NCI-H82 treated with DMSO at 0.1 percent for 48 hours (cell line): ENCODE results near the gene PRRG1.
"Not testable (repeated sequence)": the region's sequence is repeated elsewhere in the genome, so short reads cannot be mapped to it uniquely, and the experiment has no call there.

Source experiments
- DNase-seq: peaks from one replicate; lab custom pipeline; 2025; ENCODE audit not compliant: unreplicated experiment; lab: John Stamatoyannopoulos, UW

The PRRG1 gene

GRCh38 chrX:37378404-37378803 is 29.2 kb downstream of the PRRG1 start:
- no peak for DNase-seq

GRCh38 chrX:37378830-37379229 is 29.7 kb downstream of the PRRG1 start:
- no peak for DNase-seq

GRCh38 chrX:37380256-37380655 is 31.1 kb downstream of the PRRG1 start:
- no peak for DNase-seq

- DNase-seq: no peak
These were observed 31.8 kb downstream of the PRRG1 start for GRCh38 chrX:37380924-37381323.

- DNase-seq: no peak
These were observed 34.1 kb downstream of the PRRG1 start for GRCh38 chrX:37383313-37383712.

- DNase-seq: no peak
These were observed 39.2 kb downstream of the PRRG1 start for GRCh38 chrX:37388413-37388812.

GRCh38 chrX:37405956-37406355 is 56.8 kb downstream of the PRRG1 start:
- DNase-seq: no peak

- DNase-seq: no peak
These were observed 58.6 kb downstream of the PRRG1 start for GRCh38 chrX:37407736-37408135.

GRCh38 chrX:37409278-37409677 is 60.1 kb downstream of the PRRG1 start:
- no peak for DNase-seq

- DNase-seq: no peak
These were observed 71.0 kb downstream of the PRRG1 start for GRCh38 chrX:37420185-37420584.

GRCh38 chrX:37420756-37421155 is 71.6 kb downstream of the PRRG1 start:
- DNase-seq: no peak

GRCh38 chrX:37424000-37424429 is 74.9 kb downstream of the PRRG1 start:
- DNase-seq: no peak

GRCh38 chrX:37425370-37425769 is 76.2 kb downstream of the PRRG1 start:
- no peak for DNase-seq

GRCh38 chrX:37428962-37429361 is 79.8 kb downstream of the PRRG1 start:
- DNase-seq: not testable (repeated sequence)

- DNase-seq: no peak
These were observed 85.2 kb downstream of the PRRG1 start for GRCh38 chrX:37434362-37434761.

- DNase-seq: no peak
These were observed 88.0 kb downstream of the PRRG1 start for GRCh38 chrX:37437160-37437559.

GRCh38 chrX:37441377-37441776 is 92.2 kb downstream of the PRRG1 start:
- no peak for DNase-seq

- DNase-seq: no peak
These were observed 96.0 kb downstream of the PRRG1 start for GRCh38 chrX:37445182-37445581.

GRCh38 chrX:37453821-37454220 is 104.7 kb downstream of the PRRG1 start:
- no peak for DNase-seq

- no peak for DNase-seq
These were observed 105.5 kb downstream of the PRRG1 start for GRCh38 chrX:37454537-37455285.

- peak; percentile 52 for DNase-seq
These were observed 106.2 kb downstream of the PRRG1 start for GRCh38 chrX:37455381-37455780.

- not testable (repeated sequence) for DNase-seq
These were observed 111.1 kb downstream of the PRRG1 start for GRCh38 chrX:37460285-37460684.

GRCh38 chrX:37462346-37462745 is 113.2 kb downstream of the PRRG1 start:
- DNase-seq: no peak
